H1 (cell line): ENCODE results near the gene CHRNA5. TPM values are rescaled to one million over a fixed set of nuclear protein-coding genes. Genes with fewer than 3 reads are reported as not detected.

Experiments used
- EGR1 ChIP-seq: IDR thresholded peaks from 2 replicates; pipeline ENCODE4 v1.6.1; 2011; ENCODE audit warnings: low read depth, low read length, borderline replicate concordance
- EZH2 ChIP-seq: fragments of 200-600 bp; sonication (generic); IDR thresholded peaks from 2 replicates; pipeline ENCODE4 v1.7.1; 2012; ENCODE audit warnings: low read depth, mild to moderate bottlenecking, moderate library complexity, low read length, inconsistent platforms; ENCODE audit not compliant: severe bottlenecking
- KDM1A ChIP-seq: fragments of 200-600, 300-600 bp; sonication (generic); IDR thresholded peaks from 2 replicates; pipeline ENCODE4 v1.7.1; 2016; ENCODE audit warnings: mild to moderate bottlenecking, low read length, borderline replicate concordance
- KDM4A ChIP-seq: IDR thresholded peaks from one replicate; pipeline ENCODE4 v1.7.1; 2012; ENCODE audit warnings: low read depth, mild to moderate bottlenecking, moderate library complexity, low read length, inconsistent platforms; ENCODE audit not compliant: severe bottlenecking
- NANOG ChIP-seq: IDR thresholded peaks from 2 replicates; pipeline ENCODE4 v1.6.1; 2011; ENCODE audit warnings: low read length, low read depth, mild to moderate bottlenecking, inconsistent platforms; ENCODE audit not compliant: insufficient read depth, poor library complexity, severe bottlenecking
- SIX5 ChIP-seq: IDR thresholded peaks from 2 replicates; pipeline ENCODE4 v1.6.1; 2011; ENCODE audit warnings: mild to moderate bottlenecking, low read depth, low read length
- SP1 ChIP-seq: IDR thresholded peaks from 2 replicates; pipeline ENCODE4 v1.6.1; 2011; ENCODE audit warnings: low read depth, low read length
- USF2 ChIP-seq: IDR thresholded peaks from 2 replicates; pipeline ENCODE4 v1.6.1; 2011; ENCODE audit warnings: low read length, improper control_type of control experiment
- polyA plus RNA-seq, 7 experiments: library from polyadenylated mRNA; depleted of rRNA in 3 of 7; stranded (reverse) in 5 of 7; unstranded in 2 of 7; fragments of >200 nt in 5 of 7; fragments of 200-250 nt in 2 of 7; gene quantifications; 1 replicate in 5 of 7; 2 replicates in 1 of 7; 4 replicates in 1 of 7; pipeline versions ENCODE4 v1.2.1 to v1.2.3, GENCODE V29; 2011 to 2013; ENCODE audit warnings: missing spikeins in 2 of 7, mixed read lengths in 2 of 7
- total RNA-seq: library from RNA; stranded (reverse); fragmentation: NEBNext Ultra II Directional; extraction: Animal tissue kit (Norgen Biotek cat#: 25700); gene quantifications from 2 replicates; pipeline ENCODE4 v1.2.1, GENCODE V29; 2021

The CHRNA5 gene
- total and polyA plus RNA-seq, 2 of the 8 experiments (the other 6 are each of a cell fraction or from before 2014, with no cell fraction given), result 13.5 to 31.4 TPM

GRCh38 chr15:78623786-78624497 is 58.6 kb downstream of the CHRNA5 start (continued):
- TF ChIP-seq KDM4A (no peak), NANOG (no peak), KDM1A (no peak), EGR1 (no peak), SP1 (no peak), SIX5 (no peak), USF2 (no peak), EZH2 (no peak)
